Keratinocyte (primary cell): ENCODE data around the gene TMEM131.

ENCODE experiments used
- CTCF ChIP-seq, 3 experiments: IDR thresholded peaks in 1 of 3; conservative IDR thresholded peaks in 1 of 3; optimal IDR thresholded peaks in 1 of 3; 2 replicates in 2 of 3; 3 replicates in 1 of 3; pipeline versions ENCODE3 to v1.5.1; 2011; ENCODE audit warnings: low read length in 3 of 3, mild to moderate bottlenecking in 3 of 3, moderate library complexity in 2 of 3, control low read depth in 1 of 3, inconsistent platforms in 1 of 3; ENCODE audit not compliant: insufficient read depth in 2 of 3; ENCODE audit errors: extremely low read depth in 1 of 3
- EZH2 ChIP-seq: IDR thresholded peaks from one replicate; pipeline ENCODE4 v1.6.1; 2012; ENCODE audit warnings: inconsistent platforms, mild to moderate bottlenecking, low read length, moderate library complexity

GRCh38 chr2:97743913-97744312 is 251.8 kb downstream of the TMEM131 start:
- TF ChIP-seq CTCF (optimal IDR thresholded peaks at IDR 0.05 in 1 of 3, IDR thresholded peaks at IDR 0.05 in 1 of 3, conservative IDR thresholded peaks at IDR 0.05 in 1 of 3; ENCODE audit: extremely low read depth in 1 of 3, insufficient read depth in 2 of 3, low read length in 3 of 3) (no peak), EZH2 (no peak)
